GM23338 (cell line): Measurements from ENCODE around the gene DAAM2. TPM values are rescaled to one million over a fixed set of nuclear protein-coding genes. Genes with fewer than 3 reads are reported as not detected.

Experiments
- ATAC-seq: fragments of 200-7000 bp; cut with Tn5 transposase; 3 replicates; pipeline ENCODE4 v1.9.1; 2020
- DNase-seq: peaks from one replicate; pipeline ENCODE4 v3.0.0-alpha.2; 2015; ENCODE audit warnings: low spot score
- H2AFZ ChIP-seq: fragments of 200-600 bp; sonication (generic); 2 replicates; pipeline ENCODE4 v1.8.0; 2016; ENCODE audit warnings: antibody characterized with exemption, mild to moderate bottlenecking, moderate library complexity
- H3F3A ChIP-seq: fragments of 200-600 bp; sonication (generic); replicated peaks from 2 replicates; pipeline ENCODE4 v1.8.0; 2017; ENCODE audit warnings: antibody characterized with exemption, mixed run types, low read depth
- H3K27ac ChIP-seq: fragments of 200-600 bp; sonication (generic); 2 replicates; pipeline ENCODE4 v1.6.1; 2016; ENCODE audit warnings: low read depth
- H3K27me3 ChIP-seq: fragments of 200-600 bp; sonication (generic); 2 replicates; pipeline ENCODE4 v1.8.0; 2016; ENCODE audit warnings: mild to moderate bottlenecking, mixed run types, moderate library complexity; ENCODE audit not compliant: insufficient read depth
- H3K36me3 ChIP-seq: fragments of 200-600 bp; sonication (generic); 2 replicates; pipeline ENCODE4 v1.8.0; 2016; ENCODE audit warnings: mild to moderate bottlenecking; ENCODE audit not compliant: insufficient read depth
- H3K4me1 ChIP-seq: fragments of 200-600 bp; sonication (generic); 2 replicates; pipeline ENCODE4 v1.8.0; 2016; ENCODE audit warnings: mild to moderate bottlenecking, moderate library complexity; ENCODE audit not compliant: insufficient read depth
- H3K4me2 ChIP-seq: fragments of 200-600 bp; sonication (generic); 2 replicates; pipeline ENCODE4 v1.7.1; 2017; ENCODE audit warnings: mixed run types
- H3K4me3 ChIP-seq: fragments of 200-600 bp; sonication (generic); 2 replicates; pipeline ENCODE4 v1.6.1; 2016; ENCODE audit warnings: mixed run types
- H3K79me2 ChIP-seq: fragments of 200-600 bp; sonication (generic); replicated peaks from 2 replicates; pipeline ENCODE4 v1.8.0; 2017; ENCODE audit warnings: mild to moderate bottlenecking; ENCODE audit not compliant: insufficient read depth
- H3K9me2 ChIP-seq: fragments of 200-600 bp; sonication (generic); 2 replicates; pipeline ENCODE4 v1.8.0; 2017; ENCODE audit not compliant: insufficient read depth
- H4K20me1 ChIP-seq: fragments of 200-600 bp; sonication (generic); replicated peaks from 2 replicates; pipeline ENCODE4 v1.8.0; 2017; ENCODE audit warnings: mild to moderate bottlenecking; ENCODE audit not compliant: insufficient read depth
- H3K27ac Mint-ChIP-seq: 2 replicates; pipeline ENCODE4 v1.8.0; 2020; ENCODE audit warnings: inconsistent platforms, mild to moderate bottlenecking, moderate library complexity, mixed read lengths
- H3K27me3 Mint-ChIP-seq: 3 replicates; pipeline ENCODE4 v1.8.0; 2022; ENCODE audit warnings: low read depth, mild to moderate bottlenecking, moderate library complexity, mixed read lengths, inconsistent platforms; ENCODE audit not compliant: insufficient read depth, poor library complexity
- H3K36me3 Mint-ChIP-seq: 3 replicates; pipeline ENCODE4 v1.8.0; 2021; ENCODE audit warnings: low read depth, mild to moderate bottlenecking, inconsistent platforms, moderate library complexity, mixed read lengths
- H3K4me1 Mint-ChIP-seq: 3 replicates; pipeline ENCODE4 v1.8.0; 2020; ENCODE audit warnings: mild to moderate bottlenecking, inconsistent platforms, mixed read lengths
- H3K4me3 Mint-ChIP-seq: 3 replicates; pipeline ENCODE4 v1.8.0; 2021; ENCODE audit warnings: moderate library complexity, mild to moderate bottlenecking, inconsistent platforms, mixed read lengths
- H3K9me3 Mint-ChIP-seq: 3 replicates; pipeline ENCODE4 v1.8.0; 2020; ENCODE audit warnings: moderate library complexity, mild to moderate bottlenecking, inconsistent platforms, mixed read lengths
- CREB1 ChIP-seq: fragments of 250-450 bp; sonication (Bioruptor Pico); IDR thresholded peaks from 2 replicates; pipeline ENCODE4 v1.5.0; 2020; ENCODE audit warnings: low read depth, mild to moderate bottlenecking, moderate library complexity
- CTCF ChIP-seq, 2 experiments: fragments of 200-600 bp in 1 of 2; sonication (generic) in 1 of 2; conservative IDR thresholded peaks; 2 replicates each; pipeline versions ENCODE4 v1.5.1 to v1.6.1; 2016 to 2017; ENCODE audit warnings: antibody characterized with exemption in 2 of 2, low read depth in 2 of 2, mild to moderate bottlenecking in 2 of 2, moderate library complexity in 1 of 2
- ETS1 ChIP-seq: IDR thresholded peaks from 2 replicates; pipeline ENCODE4 v1.6.1; 2016; ENCODE audit warnings: antibody characterized with exemption
- JUNB ChIP-seq: IDR thresholded peaks from one replicate; pipeline ENCODE4 v1.6.1; 2016; ENCODE audit warnings: antibody characterized with exemption; ENCODE audit not compliant: unreplicated experiment
- NANOG ChIP-seq: IDR thresholded peaks from 2 replicates; pipeline ENCODE4 v1.6.1; 2016; ENCODE audit warnings: antibody characterized with exemption, borderline replicate concordance
- POLR2AphosphoS5 ChIP-seq: IDR thresholded peaks from 2 replicates; pipeline ENCODE4 v1.6.1; 2016; ENCODE audit warnings: antibody characterized with exemption, low read depth
- REST ChIP-seq: IDR thresholded peaks from one replicate; pipeline ENCODE4 v1.6.1; 2018; ENCODE audit warnings: antibody characterized with exemption; ENCODE audit not compliant: unreplicated experiment
- STAT1 ChIP-seq: IDR thresholded peaks from one replicate; pipeline ENCODE4 v1.6.1; 2016; ENCODE audit warnings: antibody characterized with exemption; ENCODE audit not compliant: unreplicated experiment
- ZNF114 ChIP-seq: fragments of 250-450 bp; sonication (Bioruptor Pico); IDR thresholded peaks from 2 replicates; pipeline ENCODE4 v1.5.0; 2020; ENCODE audit warnings: mild to moderate bottlenecking, moderate library complexity
- polyA plus RNA-seq: library from polyadenylated mRNA; unstranded; fragments of >200 nt; fragmentation: Nextera tagmentation; extraction: Ambion mirVana; gene quantifications from 2 replicates; pipeline ENCODE4 v1.2.1, GENCODE V29; 2016
- total RNA-seq: library from RNA; depleted of rRNA; stranded (reverse); fragments of >200 nt; shearing (Covaris generic); gene quantifications from 2 replicates; pipeline ENCODE4 v1.2.3, GENCODE V29; 2014

The DAAM2 gene
- total and polyA plus RNA-seq, 2 experiments from 2014 or later = 1.4 to 4.9 TPM

- Histone ChIP-seq H4K20me1 (no peaks in the 10 kb centered on the region), H3K9me2 (peaks cover 11% of the 10 kb centered on the region), H3F3A (0 out of 2 replicates have a peak, but pooled peaks cover 2% of the 10 kb centered on the region), H3K4me3 (no peak overlapping the region), H3K4me1 (peaks cover 36% of the 10 kb centered on the region), H3K79me2 (0 out of 2 replicates have a peak, but pooled peaks cover 5% of the 10 kb centered on the region), H2AFZ (no peak overlapping the region), H3K27me3 (no peaks in the 10 kb centered on the region), H3K36me3 (no peaks in the 10 kb centered on the region), H3K4me2 (no peak overlapping the region), H3K27ac (no peak overlapping the region)
- TF ChIP-seq CTCF (conservative IDR thresholded peaks at IDR 0.05; ENCODE audit: low read depth in 2 of 2) (no peak), ETS1 (no peak), CREB1 (CRISPR knock-in tag) (no peak), REST (no peak), NANOG (no peak), ZNF114 (CRISPR knock-in tag) (no peak), STAT1 (no peak), JUNB (no peak), POLR2AphosphoS5 (no peak)
- peaks cover 2% of the 10 kb centered on the region for H3K27me3 Mint-ChIP-seq
- no peak for DNase-seq
- H3K9me3 Mint-ChIP-seq = no peaks in the 10 kb centered on the region
- peaks cover 38% of the 10 kb centered on the region for H3K4me1 Mint-ChIP-seq
- H3K4me3 Mint-ChIP-seq = no peak overlapping the region
- ATAC-seq = no peak
- H3K27ac Mint-ChIP-seq = no peak overlapping the region
- no peaks in the 10 kb centered on the region for H3K36me3 Mint-ChIP-seq
Observed at GRCh38 chr6:39936857-39937256, 144.7 kb downstream of the DAAM2 start.
